Measurements from ENCODE around the gene TBC1D10B.

TBC1D10B gene

GRCh38 chr16:30414159-30414558 is 43.9 kb upstream of the TBC1D10B start:
- no peak for DNase-seq (ENCODE audit: low read depth)
- no peak for TF ChIP-seq CTCF (IDR thresholded peaks at IDR 0.05; ENCODE audit: insufficient read depth, low read depth, low read length, missing control alignments)

GRCh38 chr16:30413112-30413806 is 43.0 kb upstream of the TBC1D10B start:
- no peak overlapping the region for H3K4me3 ChIP-seq (ENCODE audit: low read length)
- peak; percentile 44 for DNase-seq (ENCODE audit: low read depth)
- no peak for TF ChIP-seq CTCF (IDR thresholded peaks at IDR 0.05; ENCODE audit: insufficient read depth, low read depth, low read length, missing control alignments)

More at GRCh38 chr16:30414159-30414558, 43.9 kb upstream of the TBC1D10B start:
- H3K4me3 ChIP-seq (ENCODE audit: low read length): no peak overlapping the region

GRCh38 chr16:30409125-30410060 is 39.1 kb upstream of the TBC1D10B start:
- peak; percentile 95 for TF ChIP-seq CTCF (IDR thresholded peaks at IDR 0.05; ENCODE audit: insufficient read depth, low read depth, low read length, missing control alignments)

GRCh38 chr16:30407804-30408534 is 37.7 kb upstream of the TBC1D10B start:
- TF ChIP-seq CTCF (IDR thresholded peaks at IDR 0.05; ENCODE audit: insufficient read depth, low read depth, low read length, missing control alignments): no peak
- no peak for DNase-seq (ENCODE audit: low read depth)
- H3K4me3 ChIP-seq (ENCODE audit: low read length): peak overlapping the region; percentile 65

More at GRCh38 chr16:30409125-30410060, 39.1 kb upstream of the TBC1D10B start:
- H3K4me3 ChIP-seq (ENCODE audit: low read length): no peak overlapping the region
- peak; percentile 85 for DNase-seq (ENCODE audit: low read depth)

GRCh38 chr16:30407102-30407803 is 37.0 kb upstream of the TBC1D10B start, which contains the start of gene ZNF771:
Gene ZNF771, plus strand, starts transcription at chr16:30407606. Its CDS starts 448 bp downstream, at chr16:30408054.
- H3K4me3 ChIP-seq (ENCODE audit: low read length): peak within 1 kb of the TSS; percentile 65
- peak; percentile 89 for DNase-seq (ENCODE audit: low read depth)
- TF ChIP-seq CTCF (IDR thresholded peaks at IDR 0.05; ENCODE audit: insufficient read depth, low read depth, low read length, missing control alignments): no peak

GRCh38 chr16:30406795-30407101 is 36.5 kb upstream of the TBC1D10B start:
- peak overlapping the region; percentile 65 for H3K4me3 ChIP-seq (ENCODE audit: low read length)
- no peak for DNase-seq (ENCODE audit: low read depth)
- no peak for TF ChIP-seq CTCF (IDR thresholded peaks at IDR 0.05; ENCODE audit: insufficient read depth, low read depth, low read length, missing control alignments)

Data from epithelial cell of esophagus (primary cell).